ENCODE data around the gene ERI3. TPM values are rescaled to one million over a fixed set of nuclear protein-coding genes. Genes with fewer than 3 reads are reported as not detected.
A peak's percentile ranks its signal among the peaks of the same experiment; 100 is the strongest.

ERI3 gene
- total and polyA plus RNA-seq, 5 donors from 2014 or later: 27.6 to 39.8 (median 34.6) TPM

DNA sequence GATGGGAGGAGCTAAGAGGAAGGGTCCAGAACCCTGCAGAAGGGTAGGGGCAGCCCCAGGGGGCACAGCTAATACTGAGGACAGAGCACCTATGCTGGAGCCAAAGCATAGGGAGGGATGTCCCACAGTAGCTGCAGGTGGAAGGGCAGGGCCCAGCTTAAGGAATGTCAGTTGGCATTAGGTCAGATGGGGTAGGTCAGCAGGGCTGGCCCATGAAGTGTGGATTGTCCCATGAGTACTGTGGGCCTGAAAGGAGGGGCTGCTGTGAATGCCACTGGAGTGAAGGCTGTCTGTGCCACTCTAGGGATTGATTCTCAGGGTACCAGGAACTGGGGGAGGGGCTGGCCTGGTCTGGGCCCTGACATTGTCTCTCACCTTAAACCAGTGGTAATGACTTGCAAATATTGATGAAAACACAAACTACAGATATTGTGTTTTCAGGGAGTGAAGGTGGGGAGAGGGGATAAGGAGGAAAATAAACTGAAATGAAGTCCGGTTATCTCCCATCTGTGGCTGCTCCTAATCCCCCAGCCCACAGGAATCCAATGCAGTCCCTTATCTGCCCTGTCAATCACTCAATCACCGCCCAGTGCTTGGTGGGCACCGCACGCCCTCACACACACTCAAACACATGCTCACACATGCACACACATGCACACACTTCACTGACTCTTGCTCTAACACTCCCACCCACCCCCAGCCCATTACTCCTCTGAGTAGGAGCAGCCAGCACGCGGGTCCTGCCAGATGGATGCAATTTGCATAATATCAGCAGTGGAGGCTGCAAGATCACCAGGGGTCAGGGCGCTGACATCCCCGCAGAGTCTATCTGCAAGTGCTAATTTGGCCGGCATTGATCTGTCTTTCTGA, 114.0 kb downstream of the ERI3 start:
- Mint-ChIP-seq H3K36me3 (peaks cover 15% of the 10 kb centered on the region), H3K4me3 (no peak overlapping the region), H3K4me1 (peaks cover 0 to 18% (median 1%) of the 10 kb centered on the region in 4 donors), H3K27ac (peak overlapping the region in 1 of 3 donors; percentile 74), H3K27me3 (no peaks in the 10 kb centered on the region), H3K9me3 (no peaks in the 10 kb centered on the region)
- H3K4me1 ChIP-seq (ENCODE audit: control insufficient read depth, insufficient read depth, low read length, poor library complexity, severe bottlenecking): peaks cover 5% of the 10 kb centered on the region
- H3K27ac ChIP-seq (ENCODE audit: insufficient read depth, low read length, poor library complexity, severe bottlenecking): no peak overlapping the region
- ATAC-seq (ENCODE audit: low read depth in 2 of 2): no peak
- H3K27me3 ChIP-seq (ENCODE audit: control insufficient read depth, insufficient read depth, low read length): no peaks in the 10 kb centered on the region
- DNase-seq: no peak
- no peaks in the 10 kb centered on the region for H3K36me3 ChIP-seq (ENCODE audit: control insufficient read depth, insufficient read depth, low read length)
- no peak overlapping the region for H3K4me3 ChIP-seq (ENCODE audit: low read depth, low read length)
- H3K9me3 ChIP-seq (ENCODE audit: control insufficient read depth in 2 of 2, low read length in 2 of 2): no peaks in the 10 kb centered on the region

DNA sequence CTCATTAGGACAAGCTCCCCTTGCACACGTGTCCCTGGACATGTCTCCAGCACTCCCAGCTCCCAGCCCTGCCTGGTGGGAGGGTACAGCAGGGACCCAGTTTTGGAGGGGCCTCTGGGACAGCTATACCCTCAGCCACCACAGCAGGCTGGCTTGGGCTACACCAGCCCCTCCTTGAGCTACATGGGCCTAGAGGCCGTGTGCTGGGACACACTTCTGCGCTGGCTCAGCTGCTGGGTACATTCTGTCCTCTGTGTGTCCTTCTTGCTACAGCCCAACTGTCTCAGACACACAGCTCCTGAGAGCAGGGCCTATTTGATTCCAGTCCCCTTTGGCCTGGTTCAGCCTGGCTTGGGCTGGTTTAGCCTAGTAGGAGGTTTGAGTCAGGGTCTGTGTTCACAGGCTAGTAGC, 115.1 kb downstream of the ERI3 start:
- no peaks in the 10 kb centered on the region for H3K27me3 ChIP-seq (ENCODE audit: control insufficient read depth, insufficient read depth, low read length)
- no peaks in the 10 kb centered on the region for H3K36me3 ChIP-seq (ENCODE audit: control insufficient read depth, insufficient read depth, low read length)
- no peaks in the 10 kb centered on the region for H3K9me3 Mint-ChIP-seq
- peaks cover 0 to 18% (median 1%) of the 10 kb centered on the region in 4 donors for H3K4me1 Mint-ChIP-seq
- ATAC-seq (ENCODE audit: low read depth in 2 of 2) (no peak), DNase-seq (no peak)
- H3K4me3 ChIP-seq (ENCODE audit: low read depth, low read length): no peak overlapping the region
- peaks cover 15% of the 10 kb centered on the region for H3K36me3 Mint-ChIP-seq
- H3K27ac ChIP-seq (ENCODE audit: insufficient read depth, low read length, poor library complexity, severe bottlenecking): no peak overlapping the region
- H3K27me3 Mint-ChIP-seq: no peaks in the 10 kb centered on the region
- H3K9me3 ChIP-seq (ENCODE audit: control insufficient read depth in 2 of 2, low read length in 2 of 2): no peaks in the 10 kb centered on the region
- peaks cover 5% of the 10 kb centered on the region for H3K4me1 ChIP-seq (ENCODE audit: control insufficient read depth, insufficient read depth, low read length, poor library complexity, severe bottlenecking)
- H3K4me3 Mint-ChIP-seq: no peak overlapping the region
- H3K27ac Mint-ChIP-seq: peak overlapping the region in 2 of 3 donors; percentile 56 to 74

DNA sequence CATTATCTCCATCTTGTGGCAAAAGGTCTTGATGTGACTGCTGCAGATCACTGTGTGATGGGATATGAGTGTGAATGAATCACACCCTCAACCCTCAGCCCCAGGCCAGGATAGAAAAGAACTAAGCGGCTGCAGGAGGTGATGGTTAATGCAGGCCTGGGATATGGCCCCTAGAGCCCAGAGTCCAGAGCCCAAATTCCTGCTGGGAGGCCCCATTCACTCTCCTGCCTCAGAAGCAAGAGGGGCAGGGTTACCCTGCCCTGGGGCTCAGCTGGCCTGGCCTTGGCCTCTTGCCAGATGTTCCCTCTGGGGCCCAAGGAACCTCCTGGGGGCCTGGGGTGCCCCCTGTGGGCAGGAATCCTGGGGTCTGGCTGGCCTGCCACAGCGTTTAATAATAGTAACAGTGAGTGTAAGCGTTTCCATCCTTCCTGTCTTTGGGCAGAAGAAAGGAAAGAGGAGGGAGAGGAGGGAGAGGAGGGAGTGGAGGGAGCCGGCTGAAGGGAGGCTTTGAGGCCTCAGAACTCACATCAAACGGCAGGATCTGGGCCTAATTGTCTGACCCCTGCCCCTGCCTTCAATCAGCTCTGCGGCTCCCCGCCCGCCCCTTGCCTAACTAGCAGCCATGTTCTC, 115.6 kb downstream of the ERI3 start:
- Mint-ChIP-seq H3K36me3 (peaks cover 15% of the 10 kb centered on the region), H3K4me1 (peaks cover 0 to 18% (median 1%) of the 10 kb centered on the region in 4 donors), H3K9me3 (no peaks in the 10 kb centered on the region), H3K27ac (peak overlapping the region in 1 of 3 donors; percentile 88), H3K4me3 (no peak overlapping the region), H3K27me3 (no peaks in the 10 kb centered on the region)
- Histone ChIP-seq H3K9me3 (ENCODE audit: control insufficient read depth in 2 of 2, low read length in 2 of 2) (no peaks in the 10 kb centered on the region), H3K36me3 (ENCODE audit: control insufficient read depth, insufficient read depth, low read length) (no peaks in the 10 kb centered on the region), H3K4me1 (ENCODE audit: control insufficient read depth, insufficient read depth, low read length, poor library complexity, severe bottlenecking) (peaks cover 5% of the 10 kb centered on the region), H3K27me3 (ENCODE audit: control insufficient read depth, insufficient read depth, low read length) (no peaks in the 10 kb centered on the region), H3K4me3 (ENCODE audit: low read depth, low read length) (no peak overlapping the region), H3K27ac (ENCODE audit: insufficient read depth, low read length, poor library complexity, severe bottlenecking) (no peak overlapping the region)
- DNase-seq (no peak), ATAC-seq (ENCODE audit: low read depth in 2 of 2) (no peak)

DNA sequence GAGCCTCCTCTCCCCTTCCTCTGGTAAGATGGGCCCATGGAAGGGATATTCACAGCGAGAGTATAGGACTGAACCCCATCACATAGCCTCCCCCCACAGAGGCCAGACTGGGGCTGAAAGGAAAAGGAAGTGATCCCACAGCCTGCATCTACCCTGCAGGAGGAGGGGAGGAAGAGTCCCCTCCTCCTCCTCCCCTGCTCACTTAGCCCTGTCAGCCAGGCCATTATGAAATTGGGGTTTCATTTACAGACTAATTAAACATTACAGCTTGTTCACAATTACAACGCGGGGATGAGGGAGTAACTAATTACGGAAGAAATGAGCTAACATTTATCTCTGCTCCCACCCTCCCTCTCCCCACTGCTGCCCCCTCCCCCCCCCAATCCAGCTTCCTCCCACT, 116.4 kb downstream of the ERI3 start:
- Histone ChIP-seq H3K9me3 (ENCODE audit: control insufficient read depth in 2 of 2, low read length in 2 of 2) (no peaks in the 10 kb centered on the region), H3K36me3 (ENCODE audit: control insufficient read depth, insufficient read depth, low read length) (no peaks in the 10 kb centered on the region), H3K27me3 (ENCODE audit: control insufficient read depth, insufficient read depth, low read length) (no peaks in the 10 kb centered on the region), H3K4me1 (ENCODE audit: control insufficient read depth, insufficient read depth, low read length, poor library complexity, severe bottlenecking) (peaks cover 5% of the 10 kb centered on the region), H3K4me3 (ENCODE audit: low read depth, low read length) (no peak overlapping the region), H3K27ac (ENCODE audit: insufficient read depth, low read length, poor library complexity, severe bottlenecking) (no peak overlapping the region)
- H3K36me3 Mint-ChIP-seq: peaks cover 18% of the 10 kb centered on the region
- H3K4me1 Mint-ChIP-seq: peaks cover 0 to 18% (median 1%) of the 10 kb centered on the region in 4 donors
- H3K27me3 Mint-ChIP-seq: no peaks in the 10 kb centered on the region
- no peak overlapping the region for H3K27ac Mint-ChIP-seq
- DNase-seq (no peak), ATAC-seq (ENCODE audit: low read depth in 2 of 2) (no peak)
- no peaks in the 10 kb centered on the region for H3K9me3 Mint-ChIP-seq
- H3K4me3 Mint-ChIP-seq: no peak overlapping the region

DNA sequence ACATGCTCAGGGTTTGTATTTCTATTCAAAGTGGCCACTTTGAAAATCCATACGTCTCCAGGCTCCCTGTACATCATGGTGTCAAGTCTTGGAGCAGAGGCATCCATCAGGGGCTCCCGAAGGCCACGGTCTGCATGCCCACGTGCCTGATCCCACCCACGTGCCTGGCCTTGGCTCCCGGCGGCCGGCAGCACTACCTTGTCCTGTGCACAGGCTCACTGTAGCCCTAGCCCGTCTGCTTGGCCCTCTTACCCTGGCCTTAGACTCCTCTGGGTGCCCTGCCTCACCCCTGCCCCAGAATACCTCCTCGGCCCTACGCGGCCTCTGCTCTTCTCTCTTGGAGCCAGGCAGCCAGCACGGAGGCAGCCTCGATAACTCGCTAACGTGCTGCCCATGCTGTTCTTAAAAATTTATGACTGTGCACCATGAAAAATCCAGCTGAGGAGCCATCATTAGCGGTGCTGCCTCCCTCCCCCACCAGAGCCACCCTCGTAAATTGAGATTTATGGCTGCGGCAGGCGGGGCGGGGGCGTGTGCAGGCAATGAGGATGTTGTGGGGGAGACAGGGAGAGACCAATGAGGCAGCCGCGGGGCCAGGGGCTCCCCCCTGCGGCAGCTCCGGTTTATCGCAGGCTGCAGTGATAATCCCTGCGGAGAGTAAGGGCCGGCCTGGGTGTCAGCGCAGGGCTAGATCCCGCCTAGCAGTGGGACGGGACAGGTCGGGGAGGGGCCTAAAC, 117.2 kb downstream of the ERI3 start:
- Histone ChIP-seq H3K4me1 (ENCODE audit: control insufficient read depth, insufficient read depth, low read length, poor library complexity, severe bottlenecking) (peaks cover 5% of the 10 kb centered on the region), H3K36me3 (ENCODE audit: control insufficient read depth, insufficient read depth, low read length) (no peaks in the 10 kb centered on the region), H3K4me3 (ENCODE audit: low read depth, low read length) (no peak overlapping the region), H3K27ac (ENCODE audit: insufficient read depth, low read length, poor library complexity, severe bottlenecking) (no peak overlapping the region), H3K9me3 (ENCODE audit: control insufficient read depth in 2 of 2, low read length in 2 of 2) (no peaks in the 10 kb centered on the region), H3K27me3 (ENCODE audit: control insufficient read depth, insufficient read depth, low read length) (no peaks in the 10 kb centered on the region)
- ATAC-seq (ENCODE audit: low read depth in 2 of 2) (peak; percentile 46 to 53), DNase-seq (peak in 1 of 3 donors; percentile 56)
- Mint-ChIP-seq H3K9me3 (no peaks in the 10 kb centered on the region), H3K4me1 (peaks cover 0 to 18% (median 1%) of the 10 kb centered on the region in 4 donors), H3K27ac (no peak overlapping the region), H3K36me3 (peaks cover 20% of the 10 kb centered on the region), H3K4me3 (no peak overlapping the region), H3K27me3 (no peaks in the 10 kb centered on the region)

DNA sequence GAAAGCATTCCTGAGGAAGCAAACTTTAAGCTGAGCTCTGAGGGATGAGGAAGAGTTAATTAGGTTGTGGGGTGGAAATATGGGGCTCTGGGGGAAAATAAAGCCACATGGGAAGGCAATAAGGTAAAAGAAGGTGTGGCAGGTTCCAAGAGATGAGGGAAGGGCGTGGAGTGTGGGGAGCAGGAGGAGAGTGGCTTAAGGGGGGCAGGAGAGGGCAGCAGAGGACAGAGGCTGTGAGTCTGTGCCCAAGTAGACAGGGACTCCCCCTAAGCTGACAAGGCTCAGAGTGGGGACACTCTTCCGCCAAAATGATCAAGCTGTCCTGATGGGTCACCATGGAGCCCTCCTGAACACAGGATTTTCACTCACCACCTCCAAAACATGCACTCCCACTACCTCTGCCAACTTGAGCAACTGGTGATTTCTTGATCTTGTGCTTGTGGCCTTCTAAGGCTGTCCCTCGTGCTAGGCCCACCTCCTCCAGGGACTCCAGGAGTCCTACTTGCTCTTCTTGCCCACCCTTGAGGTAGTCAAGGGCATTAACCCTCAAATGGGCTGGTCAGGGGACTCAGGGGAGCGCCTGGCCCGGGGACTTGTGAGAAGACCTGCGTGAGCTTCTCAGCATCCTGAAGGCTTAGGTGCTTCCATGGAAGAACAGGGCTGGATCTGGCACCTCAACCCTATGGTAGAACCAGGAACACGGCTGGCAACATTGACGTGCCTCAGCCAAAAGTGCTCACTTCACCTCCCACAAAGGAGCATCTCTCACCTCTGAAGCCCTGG, 118.4 kb downstream of the ERI3 start:
- no peak overlapping the region for H3K4me3 ChIP-seq (ENCODE audit: low read depth, low read length)
- H3K27ac Mint-ChIP-seq: peak overlapping the region in 2 of 3 donors; percentile 15 to 53
- H3K4me3 Mint-ChIP-seq: no peak overlapping the region
- H3K36me3 ChIP-seq (ENCODE audit: control insufficient read depth, insufficient read depth, low read length): peaks cover 2% of the 10 kb centered on the region
- H3K27me3 ChIP-seq (ENCODE audit: control insufficient read depth, insufficient read depth, low read length): no peaks in the 10 kb centered on the region
- H3K36me3 Mint-ChIP-seq: peaks cover 27% of the 10 kb centered on the region
- peaks cover 0 to 15% (median 1%) of the 10 kb centered on the region in 4 donors for H3K4me1 Mint-ChIP-seq
- DNase-seq (no peak), ATAC-seq (ENCODE audit: low read depth in 2 of 2) (no peak)
- H3K27me3 Mint-ChIP-seq: no peaks in the 10 kb centered on the region
- no peaks in the 10 kb centered on the region for H3K9me3 ChIP-seq (ENCODE audit: control insufficient read depth in 2 of 2, low read length in 2 of 2)
- H3K27ac ChIP-seq (ENCODE audit: insufficient read depth, low read length, poor library complexity, severe bottlenecking): no peak overlapping the region
- no peaks in the 10 kb centered on the region for H3K9me3 Mint-ChIP-seq
- peaks cover 5% of the 10 kb centered on the region for H3K4me1 ChIP-seq (ENCODE audit: control insufficient read depth, insufficient read depth, low read length, poor library complexity, severe bottlenecking)

DNA sequence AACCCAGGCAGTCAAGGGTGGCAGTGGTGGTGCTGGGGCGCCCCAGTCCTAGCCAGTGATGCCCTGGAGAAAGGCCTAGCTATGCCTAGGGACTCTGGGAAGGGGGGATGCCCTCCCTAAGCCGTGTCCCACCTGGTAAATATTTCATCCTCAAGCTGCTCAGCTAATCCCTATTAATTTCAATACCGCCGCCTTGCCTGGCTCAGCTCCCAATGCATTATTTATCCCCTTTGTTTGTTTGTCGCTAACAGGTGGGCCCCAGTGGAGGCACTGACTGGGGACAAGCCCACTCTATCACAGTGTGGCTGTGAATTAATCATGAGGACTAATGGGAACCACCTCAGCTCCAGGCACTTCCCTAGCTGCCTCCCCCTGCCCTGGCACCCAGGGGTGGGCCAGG, 119.2 kb downstream of the ERI3 start:
- Mint-ChIP-seq H3K9me3 (no peaks in the 10 kb centered on the region), H3K27ac (no peak overlapping the region), H3K27me3 (no peaks in the 10 kb centered on the region), H3K36me3 (peaks cover 25% of the 10 kb centered on the region), H3K4me3 (no peak overlapping the region), H3K4me1 (peaks cover 0 to 10% (median 1%) of the 10 kb centered on the region in 4 donors)
- H3K27me3 ChIP-seq (ENCODE audit: control insufficient read depth, insufficient read depth, low read length): no peaks in the 10 kb centered on the region
- H3K36me3 ChIP-seq (ENCODE audit: control insufficient read depth, insufficient read depth, low read length): peaks cover 6% of the 10 kb centered on the region
- no peak overlapping the region for H3K27ac ChIP-seq (ENCODE audit: insufficient read depth, low read length, poor library complexity, severe bottlenecking)
- H3K4me1 ChIP-seq (ENCODE audit: control insufficient read depth, insufficient read depth, low read length, poor library complexity, severe bottlenecking): peaks cover 5% of the 10 kb centered on the region
- no peaks in the 10 kb centered on the region for H3K9me3 ChIP-seq (ENCODE audit: control insufficient read depth in 2 of 2, low read length in 2 of 2)
- no peak for ATAC-seq (ENCODE audit: low read depth in 2 of 2)
- DNase-seq: no peak
- H3K4me3 ChIP-seq (ENCODE audit: low read depth, low read length): no peak overlapping the region
